Liver (tissue), 3 donors: Measurements from ENCODE around the gene FHDC1.

Experiments
- ATF3 ChIP-seq: IDR thresholded peaks from 2 replicates; pipeline ENCODE4 v1.6.1; 2016; ENCODE audit warnings: antibody characterized with exemption
- CTCF ChIP-seq: fragments of 150-350 bp; IDR thresholded peaks from 2 replicates; pipeline ENCODE4 v1.5.1; 2017; ENCODE audit warnings: improper control_type of control experiment, low read depth, low read length; ENCODE audit not compliant: missing input control
- EGR1 ChIP-seq, 2 donors: IDR thresholded peaks; 2 replicates each; pipeline ENCODE4 v1.6.1; 2016 to 2018; ENCODE audit warnings: antibody characterized with exemption in 2 of 2, low read depth in 2 of 2
- GABPA ChIP-seq, 2 donors: IDR thresholded peaks in 1 of 2; conservative IDR thresholded peaks in 1 of 2; 2 replicates each; pipeline ENCODE4 v1.6.1; 2016; ENCODE audit warnings: antibody characterized with exemption in 2 of 2, mild to moderate bottlenecking in 1 of 2, moderate library complexity in 1 of 2
- HNF4G ChIP-seq: IDR thresholded peaks from 2 replicates; pipeline ENCODE4 v1.6.1; 2016; ENCODE audit warnings: antibody characterized with exemption
- JUND ChIP-seq, 2 donors: IDR thresholded peaks; 2 replicates each; pipeline ENCODE4 v1.6.1; 2016; ENCODE audit warnings: antibody characterized with exemption in 2 of 2
- MAX ChIP-seq: IDR thresholded peaks from 2 replicates; pipeline ENCODE4 v1.6.1; 2016; ENCODE audit warnings: antibody characterized with exemption
- RAD21 ChIP-seq, 2 donors: IDR thresholded peaks; 2 replicates each; pipeline ENCODE4 v1.6.1; 2016; ENCODE audit warnings: antibody characterized with exemption in 2 of 2, mild to moderate bottlenecking in 2 of 2
- RXRA ChIP-seq, 2 donors: IDR thresholded peaks; 2 replicates each; pipeline ENCODE4 v1.6.1; 2017 to 2018; ENCODE audit warnings: antibody characterized with exemption in 2 of 2, mild to moderate bottlenecking in 1 of 2
- TAF1 ChIP-seq: conservative IDR thresholded peaks from 2 replicates; pipeline ENCODE4 v1.6.1; 2016; ENCODE audit warnings: antibody characterized with exemption, mild to moderate bottlenecking
- YY1 ChIP-seq: IDR thresholded peaks from 2 replicates; pipeline ENCODE4 v1.6.1; 2016; ENCODE audit warnings: antibody characterized with exemption, mild to moderate bottlenecking
- ZBTB33 ChIP-seq: IDR thresholded peaks from 2 replicates; pipeline ENCODE4 v1.6.1; 2016; ENCODE audit warnings: antibody characterized with exemption
- donor health status: healthy.
- donor health status: healthy.

GRCh38 chr4:152941411-152941810 lies 5.3 kb downstream of the FHDC1 start:
- TF ChIP-seq RXRA (IDR thresholded peaks at IDR 0.05), result no peak
- TF ChIP-seq ATF3, result no peak
- TF ChIP-seq CTCF, result no peak
- TF ChIP-seq HNF4G, result no peak
- no peak for TF ChIP-seq MAX
- no peak for TF ChIP-seq TAF1
- TF ChIP-seq EGR1 (IDR thresholded peaks at IDR 0.05; ENCODE audit: low read depth in 2 of 2), result no peak
- TF ChIP-seq RAD21 (IDR thresholded peaks at IDR 0.05), result no peak
- no peak for TF ChIP-seq GABPA (IDR thresholded peaks at IDR 0.05 in 1 of 2, conservative IDR thresholded peaks at IDR 0.05 in 1 of 2)
- no peak for TF ChIP-seq YY1
- TF ChIP-seq ZBTB33, result no peak
- no peak for TF ChIP-seq JUND (IDR thresholded peaks at IDR 0.05)
